IPS-18a (cell line): Measurements from ENCODE around the gene NUDT14.

Experiments
- H3K27ac ChIP-seq: one replicate; pipeline ENCODE4 v1.5.1; 2013; ENCODE audit warnings: low read length
- H3K27me3 ChIP-seq: one replicate; pipeline ENCODE4 v1.6.1; 2013; ENCODE audit warnings: mild to moderate bottlenecking, low read length; ENCODE audit not compliant: control insufficient read depth, insufficient read depth
- H3K36me3 ChIP-seq: one replicate; pipeline ENCODE4 v1.6.1; 2013; ENCODE audit warnings: low read depth, low read length; ENCODE audit not compliant: control insufficient read depth
- H3K4me1 ChIP-seq: one replicate; pipeline ENCODE4 v1.6.1; 2013; ENCODE audit warnings: low read depth, low read length; ENCODE audit not compliant: control insufficient read depth
- H3K4me3 ChIP-seq: one replicate; pipeline ENCODE4 v1.5.1; 2013; ENCODE audit warnings: low read length
- H3K9ac ChIP-seq: one replicate; pipeline ENCODE4 v1.6.1; 2013; ENCODE audit warnings: mild to moderate bottlenecking, low read length, moderate library complexity
- H3K9me3 ChIP-seq: one replicate; pipeline ENCODE4 v1.6.1; 2013; ENCODE audit warnings: low read depth, low read length; ENCODE audit not compliant: control insufficient read depth

Gene NUDT14

DNA sequence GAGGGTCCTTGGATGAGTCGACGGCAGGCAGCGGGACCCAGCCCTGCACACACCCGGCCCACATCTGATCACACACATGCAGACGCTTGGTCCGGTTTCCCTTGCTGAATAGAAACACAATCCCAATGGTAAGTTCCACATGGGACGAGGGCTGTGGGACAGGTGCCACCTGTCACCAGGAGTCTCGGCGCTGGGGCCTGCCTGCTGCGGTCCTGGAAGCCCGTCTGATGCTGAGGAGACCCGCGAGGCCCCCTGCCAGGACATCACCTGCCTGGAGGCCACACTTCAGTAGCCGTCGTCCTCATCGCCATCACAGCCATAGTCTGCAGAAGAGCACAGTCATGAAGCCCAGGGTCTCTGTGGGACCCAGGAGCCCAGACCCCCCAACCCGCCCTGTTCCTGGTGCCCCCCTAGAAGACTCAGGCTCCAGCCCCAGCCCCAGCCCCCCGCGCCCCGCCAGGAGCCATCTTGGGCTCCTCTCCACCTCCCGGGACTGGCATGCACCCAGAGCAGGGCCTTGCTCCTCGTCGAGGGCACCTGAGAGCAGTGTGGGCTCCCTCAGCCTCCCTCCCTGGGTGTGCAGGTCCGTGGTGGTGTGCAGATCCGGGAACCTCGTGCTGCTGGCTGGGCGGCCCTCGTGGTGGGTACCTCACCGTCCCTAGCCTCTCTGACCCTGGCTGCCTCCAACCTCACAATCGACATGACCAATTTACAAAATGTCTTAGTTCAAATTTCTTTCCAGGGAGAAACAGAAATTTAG is 29.3 kb upstream of the NUDT14 start:
- H3K27me3 ChIP-seq, result no peaks in the 10 kb centered on the region
- no peak overlapping the region for H3K4me3 ChIP-seq
- H3K36me3 ChIP-seq, result peaks cover 3% of the 10 kb centered on the region
- H3K9me3 ChIP-seq, result no peaks in the 10 kb centered on the region
- H3K4me1 ChIP-seq, result no peaks in the 10 kb centered on the region
- H3K9ac ChIP-seq, result no peak overlapping the region
- H3K27ac ChIP-seq, result no peak overlapping the region

DNA sequence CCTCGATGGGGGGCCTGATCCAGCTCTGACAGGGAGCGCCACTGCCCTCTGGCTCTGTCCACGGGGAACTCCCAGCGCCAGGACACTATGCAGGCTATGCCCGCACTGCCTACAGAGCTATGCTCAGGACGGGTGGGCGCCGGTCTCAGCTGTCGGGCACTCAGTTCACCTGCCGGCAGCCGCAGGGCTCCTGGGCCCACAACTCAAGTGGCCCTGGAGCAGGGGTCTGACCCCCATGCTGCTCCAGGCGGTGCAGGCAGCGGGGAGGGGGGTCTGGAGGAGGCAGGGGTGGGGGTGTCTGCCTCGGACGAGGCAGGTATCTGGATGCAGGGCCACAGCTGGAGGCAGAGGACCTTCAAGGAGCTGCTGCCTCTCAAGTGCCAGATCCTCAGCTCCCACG is 28.5 kb upstream of the NUDT14 start:
- no peak overlapping the region for H3K27ac ChIP-seq
- H3K4me3 ChIP-seq, result no peak overlapping the region
- peaks cover 3% of the 10 kb centered on the region for H3K36me3 ChIP-seq
- no peaks in the 10 kb centered on the region for H3K4me1 ChIP-seq
- no peaks in the 10 kb centered on the region for H3K9me3 ChIP-seq
- no peak overlapping the region for H3K9ac ChIP-seq
- H3K27me3 ChIP-seq, result no peaks in the 10 kb centered on the region

DNA sequence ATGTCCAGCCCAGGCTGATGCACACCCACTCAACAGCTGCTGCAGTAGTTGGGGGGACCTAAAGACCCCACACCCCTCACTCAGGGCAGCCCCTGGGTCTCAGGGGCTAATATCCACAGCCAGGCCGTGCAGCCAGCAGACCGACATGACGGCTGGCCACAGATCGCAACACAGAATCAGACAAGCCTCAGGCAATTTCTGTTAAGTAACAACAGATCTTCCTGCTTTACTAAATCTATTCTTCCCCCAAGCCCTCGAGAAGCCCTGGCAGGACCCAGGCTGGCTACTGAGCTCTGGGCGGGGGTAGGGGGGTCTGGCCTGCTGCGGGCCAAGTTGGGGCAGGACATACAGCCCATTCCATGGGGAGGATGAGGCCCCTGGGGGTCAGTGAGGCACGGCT is 28.0 kb upstream of the NUDT14 start:
- peaks cover 3% of the 10 kb centered on the region for H3K36me3 ChIP-seq
- no peak overlapping the region for H3K27ac ChIP-seq
- H3K9me3 ChIP-seq, result no peaks in the 10 kb centered on the region
- no peak overlapping the region for H3K4me3 ChIP-seq
- no peaks in the 10 kb centered on the region for H3K4me1 ChIP-seq
- no peak overlapping the region for H3K9ac ChIP-seq
- no peaks in the 10 kb centered on the region for H3K27me3 ChIP-seq

DNA sequence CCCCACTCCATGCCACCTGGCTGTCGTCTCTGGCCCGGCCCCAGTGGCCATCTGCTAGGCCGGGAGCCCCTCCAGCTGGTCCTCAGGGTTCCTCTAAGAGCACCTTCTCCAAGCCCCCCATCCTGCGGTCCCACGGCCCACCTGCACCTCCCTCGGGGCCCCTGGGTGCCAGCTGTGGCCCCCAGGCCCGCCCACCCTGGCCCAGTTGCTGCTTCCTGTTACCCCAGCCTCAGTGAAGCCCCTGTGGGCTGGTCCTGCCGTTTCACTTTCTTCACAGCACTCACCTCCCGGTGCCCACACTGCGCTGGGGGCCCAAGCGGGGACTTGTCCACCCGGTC is 27.6 kb upstream of the NUDT14 start:
- H3K36me3 ChIP-seq, result peaks cover 3% of the 10 kb centered on the region
- no peaks in the 10 kb centered on the region for H3K4me1 ChIP-seq
- H3K27me3 ChIP-seq, result no peaks in the 10 kb centered on the region
- no peak overlapping the region for H3K9ac ChIP-seq
- H3K9me3 ChIP-seq, result no peaks in the 10 kb centered on the region
- H3K27ac ChIP-seq, result no peak overlapping the region
- H3K4me3 ChIP-seq, result no peak overlapping the region

DNA sequence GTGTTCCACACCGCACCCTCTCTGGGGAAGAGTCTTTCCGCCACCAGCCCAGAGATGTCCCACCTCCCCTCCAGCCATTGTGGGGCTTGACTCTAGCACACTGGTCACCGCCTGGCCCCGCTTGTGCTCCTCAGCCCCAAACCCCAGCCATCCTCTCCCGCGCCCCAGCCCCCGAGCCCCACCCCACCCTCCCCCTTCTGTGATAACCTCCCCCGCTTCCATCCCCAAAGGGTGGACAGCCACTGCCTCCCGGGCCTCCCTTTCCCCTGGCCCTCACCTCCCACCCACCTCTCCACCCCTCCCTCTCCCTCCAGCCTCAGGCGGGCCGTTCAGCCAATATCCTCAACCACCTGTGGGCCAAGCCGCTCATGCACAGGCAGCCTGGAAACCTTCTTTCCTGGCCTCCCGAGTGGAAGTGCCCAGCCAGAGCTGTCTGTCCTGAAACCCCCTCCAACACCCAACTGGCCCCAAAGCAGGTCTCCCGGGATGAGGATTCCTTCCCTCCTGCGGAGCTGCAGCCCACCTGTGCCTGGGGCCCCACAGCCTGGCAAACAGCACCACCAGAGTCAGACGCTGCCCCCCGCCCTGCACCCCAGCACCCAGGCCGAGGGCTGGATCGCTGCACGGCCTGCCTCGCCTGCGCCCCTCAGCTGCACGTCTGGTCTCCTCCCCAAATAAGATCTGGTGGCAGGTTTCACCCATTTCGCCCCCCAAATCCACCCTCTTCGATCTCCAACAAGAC is 27.1 kb upstream of the NUDT14 start:
- Histone ChIP-seq H3K9ac (no peak overlapping the region), H3K27me3 (no peaks in the 10 kb centered on the region), H3K27ac (no peak overlapping the region), H3K4me1 (no peaks in the 10 kb centered on the region), H3K36me3 (peaks cover 3% of the 10 kb centered on the region), H3K4me3 (no peak overlapping the region), H3K9me3 (no peaks in the 10 kb centered on the region)

DNA sequence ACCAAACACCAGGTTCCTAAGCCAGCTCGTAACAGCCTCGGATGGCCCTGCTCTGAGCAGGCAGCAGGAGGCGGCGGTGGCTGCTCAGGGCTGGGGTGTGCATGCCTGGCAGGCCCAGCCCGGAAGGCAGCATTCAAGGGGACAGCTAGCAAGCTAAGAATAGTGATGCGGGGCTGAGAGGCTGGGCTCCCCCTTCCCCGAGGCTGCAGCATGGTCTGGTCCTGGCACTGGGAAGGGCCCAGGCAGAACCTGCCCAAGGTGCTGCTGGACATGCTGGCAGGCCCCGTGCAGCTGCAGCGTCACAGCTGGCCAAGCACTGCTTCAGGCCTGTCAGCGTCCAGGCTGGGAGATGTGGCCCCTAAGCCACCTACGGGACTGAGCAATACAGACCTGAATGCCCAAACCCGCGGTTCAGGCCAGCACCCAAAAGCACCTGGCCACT is 26.4 kb upstream of the NUDT14 start:
- Histone ChIP-seq H3K4me3 (no peak overlapping the region), H3K9ac (no peak overlapping the region), H3K27me3 (no peaks in the 10 kb centered on the region), H3K9me3 (no peaks in the 10 kb centered on the region), H3K27ac (no peak overlapping the region), H3K36me3 (peaks cover 3% of the 10 kb centered on the region), H3K4me1 (no peaks in the 10 kb centered on the region)

DNA sequence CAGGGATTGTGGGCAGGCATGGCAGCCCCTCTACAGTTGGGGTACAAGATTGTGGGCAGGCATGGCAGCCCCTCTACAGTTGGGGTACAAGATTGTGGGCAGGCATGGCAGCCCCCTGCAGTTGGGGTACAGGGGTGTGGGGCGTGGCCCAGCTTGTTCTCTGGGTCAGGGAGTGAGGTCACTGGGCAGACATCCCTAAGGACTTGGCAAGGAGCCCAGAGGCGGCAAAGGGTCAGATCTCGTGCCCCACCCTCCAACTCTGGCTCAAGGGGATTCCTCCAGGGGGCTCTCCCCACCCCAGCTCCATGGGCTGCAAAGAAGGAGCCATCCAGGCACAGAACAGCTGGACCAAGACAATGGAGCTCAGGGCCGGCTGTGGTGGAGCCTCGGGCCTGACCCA is 25.8 kb upstream of the NUDT14 start:
- Histone ChIP-seq H3K27me3 (no peaks in the 10 kb centered on the region), H3K9ac (no peak overlapping the region), H3K4me1 (no peaks in the 10 kb centered on the region), H3K9me3 (no peaks in the 10 kb centered on the region), H3K27ac (no peak overlapping the region), H3K4me3 (no peak overlapping the region), H3K36me3 (peaks cover 3% of the 10 kb centered on the region)

DNA sequence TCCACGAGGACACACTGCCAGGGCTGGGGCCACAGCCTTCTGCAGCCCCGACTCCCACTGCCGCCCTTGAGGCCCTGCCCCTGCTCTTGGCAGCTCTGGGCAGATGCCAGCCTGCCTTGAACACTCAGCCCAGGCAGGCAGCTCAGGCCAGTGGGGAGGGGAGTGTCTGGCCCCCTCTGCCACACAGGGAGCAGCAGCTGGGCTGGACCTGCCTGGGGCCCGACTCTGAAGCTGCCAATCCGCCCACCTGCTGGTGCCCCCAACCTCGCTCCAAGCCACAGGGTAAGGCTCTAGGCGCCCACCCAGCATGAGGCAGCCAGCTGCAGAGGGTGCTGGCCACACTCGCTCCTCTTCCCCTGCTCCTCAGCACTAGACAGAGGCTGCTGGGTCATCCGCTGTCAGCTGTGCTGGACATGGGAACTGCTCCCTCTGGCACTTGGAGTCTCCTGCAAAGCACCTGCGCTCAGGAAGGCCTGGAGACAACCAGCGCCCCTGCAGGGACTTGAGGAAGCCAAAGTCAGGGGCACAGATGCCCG is 24.6 kb upstream of the NUDT14 start:
- H3K27ac ChIP-seq, result no peak overlapping the region
- H3K36me3 ChIP-seq, result peaks cover 3% of the 10 kb centered on the region
- H3K4me1 ChIP-seq, result no peaks in the 10 kb centered on the region
- H3K9me3 ChIP-seq, result no peaks in the 10 kb centered on the region
- H3K27me3 ChIP-seq, result no peaks in the 10 kb centered on the region
- no peak overlapping the region for H3K9ac ChIP-seq
- H3K4me3 ChIP-seq, result no peak overlapping the region

DNA sequence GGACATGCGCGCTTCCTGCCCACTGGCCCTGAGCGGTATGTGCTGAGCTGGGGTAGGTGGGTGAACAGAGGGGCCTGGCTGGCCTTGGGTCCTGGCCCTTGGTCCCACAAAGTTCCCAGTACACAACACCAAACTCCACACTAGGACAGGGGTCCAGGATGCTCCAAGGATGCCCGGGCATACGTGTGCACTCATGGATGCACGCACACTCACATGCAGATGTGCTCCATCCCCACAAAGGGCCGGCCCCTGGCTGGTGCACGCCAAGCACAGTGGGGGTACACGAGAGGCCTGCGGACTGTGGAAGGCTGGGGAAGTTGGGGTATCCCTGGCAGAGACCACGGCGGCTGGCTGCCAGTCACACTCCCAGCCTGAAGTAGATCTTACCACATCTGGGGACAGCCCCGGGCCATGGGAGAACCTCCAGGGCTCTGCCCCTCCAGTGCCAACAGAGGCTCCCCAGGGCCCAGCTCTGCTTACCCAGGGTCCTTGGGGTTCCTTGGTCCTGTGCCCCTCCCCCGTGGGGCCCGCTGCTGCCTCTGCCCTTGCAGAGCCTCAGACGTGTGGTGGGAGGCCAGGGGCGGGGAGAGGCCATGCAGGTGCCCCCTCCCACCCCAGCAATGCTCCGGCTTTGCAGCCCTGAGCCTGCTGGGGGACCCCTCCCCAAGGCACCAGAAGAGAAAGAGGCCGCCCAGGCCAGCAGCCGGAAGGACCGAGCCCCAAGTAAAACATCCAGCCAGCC is 24.0 kb upstream of the NUDT14 start:
- Histone ChIP-seq H3K27me3 (no peaks in the 10 kb centered on the region), H3K4me3 (no peak overlapping the region), H3K27ac (no peak overlapping the region), H3K36me3 (peaks cover 1% of the 10 kb centered on the region), H3K4me1 (no peaks in the 10 kb centered on the region), H3K9ac (no peak overlapping the region), H3K9me3 (no peaks in the 10 kb centered on the region)

DNA sequence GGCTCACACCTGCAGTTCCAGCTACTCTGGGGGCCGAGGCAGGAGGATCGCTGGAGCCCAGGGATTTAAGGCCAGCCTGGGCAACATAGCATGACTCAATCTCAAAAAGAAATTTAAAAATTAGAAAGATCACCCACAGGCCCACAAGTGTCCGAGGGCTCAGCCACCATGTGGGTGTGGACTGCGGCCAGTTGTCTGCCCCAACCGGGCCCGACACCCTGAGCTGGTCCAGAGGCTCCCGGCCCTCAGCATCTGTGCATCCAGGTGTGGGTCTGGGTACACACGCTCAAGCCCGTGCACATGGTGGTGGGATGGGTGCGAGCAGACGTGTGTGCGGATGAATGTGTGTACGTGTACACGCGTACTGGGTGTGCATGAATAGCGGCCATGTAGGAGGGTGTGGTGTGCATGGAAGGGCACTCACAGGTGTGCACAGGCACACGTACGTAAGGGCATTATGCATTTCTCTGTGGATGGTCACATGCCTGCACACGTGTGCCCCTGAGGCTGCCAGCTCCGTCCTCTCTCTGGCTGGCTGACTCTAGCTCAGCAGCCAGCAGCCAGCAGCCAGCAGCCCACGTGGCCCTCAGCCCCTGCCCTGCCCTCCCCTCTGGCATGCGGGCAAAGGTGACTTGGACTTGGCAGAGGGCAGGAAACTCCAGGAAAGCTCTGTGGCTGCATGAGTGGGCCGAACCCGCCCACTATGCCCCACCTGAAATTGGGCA is 23.3 kb upstream of the NUDT14 start:
- Histone ChIP-seq H3K4me1 (no peaks in the 10 kb centered on the region), H3K27ac (no peak overlapping the region), H3K4me3 (no peak overlapping the region), H3K9ac (no peak overlapping the region), H3K36me3 (no peaks in the 10 kb centered on the region), H3K9me3 (no peaks in the 10 kb centered on the region), H3K27me3 (no peaks in the 10 kb centered on the region)

DNA sequence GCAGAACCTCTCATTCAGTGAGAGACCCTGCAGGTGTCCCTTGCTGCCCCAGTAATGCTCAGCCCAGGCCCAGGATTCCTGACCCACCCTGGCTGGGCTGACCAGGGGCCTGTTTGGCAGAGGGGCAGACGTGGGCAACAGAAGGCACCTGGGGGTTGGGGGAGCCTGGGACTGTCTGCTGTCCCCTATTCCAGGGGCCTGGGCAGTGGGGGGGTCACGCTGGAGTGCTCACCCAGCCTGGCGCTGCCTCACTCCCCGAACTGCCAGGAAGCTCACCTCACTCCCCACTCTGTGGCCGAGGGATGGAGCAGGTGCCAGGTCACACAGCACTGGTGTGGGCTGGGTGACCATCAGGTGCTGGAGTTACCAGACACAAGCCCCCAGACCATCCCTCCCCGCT is 22.6 kb upstream of the NUDT14 start:
- no peaks in the 10 kb centered on the region for H3K27me3 ChIP-seq
- no peaks in the 10 kb centered on the region for H3K4me1 ChIP-seq
- no peak overlapping the region for H3K9ac ChIP-seq
- H3K27ac ChIP-seq, result no peak overlapping the region
- H3K4me3 ChIP-seq, result no peak overlapping the region
- H3K36me3 ChIP-seq, result no peaks in the 10 kb centered on the region
- H3K9me3 ChIP-seq, result no peaks in the 10 kb centered on the region
